Measurements from ENCODE around the gene IRF3.

The IRF3 gene

GRCh38 chr19:49615861-49616260 lies 49.8 kb downstream of the IRF3 start:
- DNase-seq, result no peak

GRCh38 chr19:49614096-49614833 lies 51.4 kb downstream of the IRF3 start:
- DNase-seq, result no peak

- DNase-seq, result no peak
These were observed 52.3 kb downstream of the IRF3 start for GRCh38 chr19:49613374-49613773.

Data from NCI-H1105 (cell line).